DMS79 treated with DMSO at 0.1 percent for 48 hours (cell line): ENCODE measurements around the gene JADE1.

Source experiments
- DNase-seq: peaks from one replicate; lab custom pipeline; 2025; lab: John Stamatoyannopoulos, UW

Gene JADE1

DNA sequence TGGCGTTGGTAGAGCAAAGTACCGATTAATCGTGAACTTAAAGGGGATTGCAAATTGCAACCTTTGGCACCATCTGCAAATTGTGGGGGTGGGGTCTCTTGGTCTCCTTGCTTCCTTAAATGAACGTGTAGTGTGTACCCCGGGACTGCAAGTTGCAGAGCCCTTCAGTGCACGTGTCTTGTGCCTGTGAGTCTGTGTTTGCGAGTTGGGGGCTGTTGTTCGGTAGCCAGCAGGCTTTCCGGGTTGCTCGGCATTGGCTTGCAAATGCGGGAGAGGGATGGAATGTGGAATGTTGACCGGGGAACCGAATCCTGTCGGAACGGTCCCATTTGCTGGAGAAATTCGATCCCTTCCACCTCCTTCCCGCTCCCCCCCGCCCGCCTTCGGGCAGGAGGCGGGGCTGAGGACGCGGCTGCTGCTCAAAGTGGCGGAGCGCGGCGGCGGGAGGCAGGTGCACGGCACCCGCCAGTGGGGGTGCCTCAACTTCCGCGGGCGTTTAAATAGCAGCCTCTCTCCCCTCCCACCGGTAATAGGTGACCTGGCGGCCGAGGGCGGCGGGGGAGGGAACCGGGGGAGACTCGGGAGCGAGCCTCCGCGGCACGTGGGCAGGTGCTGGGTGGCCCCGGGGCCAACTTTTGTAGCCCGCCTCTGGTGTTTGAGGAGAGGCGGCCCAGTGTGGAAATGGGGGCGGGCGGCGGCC lies 1.5 kb downstream of the JADE1 start:
- peak; percentile 47 for DNase-seq

DNA sequence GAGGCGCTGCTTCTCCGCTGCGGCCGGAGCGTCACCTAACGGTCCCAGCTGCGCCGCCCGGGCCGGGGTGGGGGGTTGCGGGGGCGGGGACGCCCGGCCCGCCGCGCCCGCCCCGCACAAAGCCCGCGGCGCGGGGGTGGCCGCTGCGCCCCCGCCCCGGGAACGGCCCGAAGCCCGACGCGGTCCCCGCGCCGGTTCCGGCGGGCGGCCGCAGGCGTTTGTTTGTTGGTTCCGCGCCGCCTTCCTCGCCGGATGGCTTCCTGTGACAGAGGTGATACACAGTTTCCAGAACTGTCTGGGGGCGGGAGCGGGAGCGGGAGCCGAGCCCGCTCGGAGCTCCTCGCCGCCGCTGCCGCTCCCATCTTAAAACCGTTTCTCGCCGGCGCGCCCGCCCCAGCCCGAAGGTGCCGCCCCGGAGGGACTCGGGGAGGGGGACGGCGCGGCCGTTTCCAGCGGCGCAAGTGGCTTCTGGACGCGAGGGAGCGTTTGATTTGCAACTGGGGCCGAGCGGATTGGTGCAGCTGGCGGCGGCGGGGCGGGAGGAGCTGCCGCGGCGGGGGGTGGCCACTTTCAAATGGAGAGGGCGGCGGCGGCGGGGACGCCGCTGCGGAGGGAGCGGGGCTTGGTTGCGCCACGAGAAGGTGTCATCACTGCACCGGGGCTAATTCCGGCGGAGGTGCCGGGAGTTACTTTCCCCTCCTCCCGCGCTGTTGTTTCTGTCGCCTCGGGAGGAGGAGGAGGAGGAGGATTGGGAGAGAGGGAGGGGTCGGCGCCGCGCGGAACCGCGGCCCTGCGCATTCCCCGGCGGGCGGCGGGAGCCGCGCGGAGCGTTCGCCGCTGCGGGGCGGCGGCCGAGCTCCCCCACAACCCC lies 2.3 kb downstream of the JADE1 start:
- DNase-seq, result peak; percentile 68

GRCh38 chr4:128812442-128813235 lies 3.1 kb downstream of the JADE1 start:
- peak; percentile 39 for DNase-seq

DNA sequence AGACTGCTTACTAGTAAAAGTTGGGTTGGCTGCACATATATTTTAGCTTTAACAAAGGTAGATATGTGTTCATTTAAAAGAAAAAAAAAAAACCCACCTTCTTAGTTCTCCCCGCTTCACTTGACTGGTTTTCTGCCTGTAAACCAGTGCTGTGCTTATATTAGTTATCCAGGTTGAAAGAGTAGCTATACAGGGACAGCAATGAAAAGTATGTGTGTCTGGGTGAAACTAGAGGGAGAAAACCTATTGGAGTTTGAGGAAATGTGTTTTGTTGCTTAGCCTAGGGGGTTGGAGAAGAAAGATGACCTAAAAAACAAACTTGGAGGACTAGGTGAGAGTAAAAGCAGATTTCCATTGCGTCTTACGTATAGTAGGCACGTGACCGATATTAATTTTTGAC lies 4.5 kb downstream of the JADE1 start:
- DNase-seq, result no peak

- DNase-seq, result no peak
These were observed 8.9 kb downstream of the JADE1 start for GRCh38 chr4:128818442-128818841.

- no peak for DNase-seq
These were observed 9.7 kb downstream of the JADE1 start for GRCh38 chr4:128819082-128819742.

GRCh38 chr4:128820671-128821070 lies 11.2 kb downstream of the JADE1 start:
- DNase-seq, result no peak

DNA sequence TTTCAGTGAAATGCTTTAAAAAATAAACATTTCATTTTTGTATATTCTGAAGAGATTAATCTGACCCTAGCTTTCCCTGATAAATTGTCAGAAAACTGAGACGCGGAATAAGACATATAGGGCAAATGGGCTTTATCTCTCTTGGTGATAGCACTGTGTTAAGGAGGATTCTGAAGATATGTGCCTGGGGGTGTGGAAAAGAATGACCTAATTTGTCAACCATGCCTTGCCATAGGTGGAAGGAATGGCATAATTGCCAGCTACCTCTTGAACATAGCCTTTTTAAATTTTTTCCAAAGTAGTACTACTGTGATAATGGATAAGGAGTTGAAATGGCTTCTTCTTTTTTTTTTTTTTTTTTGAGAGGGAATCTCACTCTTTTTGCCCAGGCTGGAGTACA lies 11.7 kb downstream of the JADE1 start:
- no peak for DNase-seq

DNA sequence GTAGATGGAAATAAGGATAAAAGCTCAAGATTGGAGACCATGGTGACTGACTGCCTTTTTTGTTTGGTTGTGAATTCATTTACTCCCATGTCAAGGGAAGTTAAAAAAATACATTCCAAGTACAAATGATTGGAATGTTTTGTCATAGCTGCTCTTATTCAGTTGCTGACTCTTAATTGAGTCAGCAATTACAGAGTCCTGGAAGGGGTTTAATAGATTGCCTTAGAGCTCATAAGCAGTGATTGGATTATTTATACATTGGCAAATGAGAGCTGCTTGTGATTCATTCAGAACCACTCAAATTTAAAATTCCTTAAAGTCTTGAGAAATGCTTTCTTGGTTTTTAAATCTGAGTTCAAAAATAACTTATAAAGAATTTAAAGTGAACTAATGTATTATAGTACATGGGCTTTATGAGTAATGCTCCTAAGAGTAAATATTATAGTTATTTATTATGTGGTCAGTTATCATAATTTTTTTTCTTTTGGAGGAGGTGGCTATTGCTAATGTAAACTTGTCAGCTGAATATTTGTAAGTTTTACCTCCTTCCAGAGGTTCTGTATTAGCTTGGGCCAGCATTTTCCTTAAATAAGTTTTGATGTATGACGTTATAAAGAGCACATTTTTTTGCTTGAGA lies 13.6 kb downstream of the JADE1 start:
- DNase-seq, result no peak

DNA sequence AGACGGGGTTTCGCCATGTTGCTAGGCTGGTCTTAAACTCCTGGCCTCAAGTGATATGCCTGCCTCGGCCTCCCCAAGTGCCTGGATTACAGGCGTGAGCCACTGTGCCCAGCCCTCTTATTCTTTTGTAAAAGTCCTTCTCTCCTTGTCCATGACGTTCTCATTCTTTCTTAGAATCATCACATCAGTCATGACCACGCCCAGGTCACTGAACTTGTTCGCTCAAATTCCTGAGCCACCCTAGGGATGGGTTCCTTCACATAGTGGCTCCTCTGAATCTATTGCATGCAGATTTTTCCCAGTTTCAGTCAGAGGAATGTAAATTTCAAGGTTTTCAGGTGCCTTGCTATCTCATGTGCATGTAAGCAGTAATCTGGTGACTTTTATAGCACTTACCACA lies 15.7 kb downstream of the JADE1 start:
- DNase-seq, result no peak

DNA sequence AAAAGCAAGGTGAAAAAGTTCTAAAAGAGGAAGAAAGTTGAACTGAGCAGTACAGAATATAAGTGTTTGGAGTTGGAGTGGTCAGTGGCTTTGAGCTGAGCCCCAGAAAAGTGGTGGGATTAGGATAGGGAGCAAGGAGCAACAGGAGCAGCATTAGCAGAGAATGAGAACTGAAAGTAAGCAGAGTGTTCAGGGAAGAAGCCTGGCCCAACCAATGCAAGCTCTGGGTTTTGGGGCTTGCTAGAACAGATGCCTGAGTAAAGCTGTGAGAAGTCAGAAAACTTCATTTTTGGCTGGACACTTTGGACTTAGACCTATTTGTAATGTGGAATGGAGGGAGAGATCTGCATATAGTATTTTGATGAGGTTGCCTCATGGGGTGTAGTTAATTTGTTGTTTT lies 17.8 kb downstream of the JADE1 start:
- no peak for DNase-seq

DNA sequence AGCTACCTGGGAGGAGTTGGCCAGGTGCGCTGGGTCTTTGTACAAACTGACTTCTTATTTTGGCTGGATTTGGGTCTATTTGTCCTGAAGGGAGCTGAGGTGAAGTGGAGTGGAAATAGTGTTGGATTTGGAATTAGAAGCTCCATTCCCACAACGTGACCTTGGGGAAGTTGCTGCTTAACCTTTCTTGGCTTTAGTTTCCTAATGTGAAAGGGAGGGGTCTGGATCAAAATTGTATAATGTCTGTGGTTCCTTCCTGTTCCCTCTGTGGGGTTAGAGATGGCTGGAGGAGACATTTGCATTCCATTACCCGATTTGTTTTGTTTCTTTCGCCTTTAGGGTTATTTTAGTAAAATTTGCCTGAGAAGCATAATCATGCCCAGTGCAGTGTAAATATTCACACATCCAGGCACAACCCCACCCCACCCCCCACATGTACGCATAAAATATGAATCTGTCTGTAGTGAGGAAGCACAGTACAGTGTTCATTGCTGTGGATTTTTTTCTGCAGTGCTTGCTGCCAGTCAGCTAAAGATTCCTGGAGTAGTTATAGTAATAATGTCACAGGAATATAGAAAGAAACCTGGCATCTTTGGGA lies 21.5 kb downstream of the JADE1 start:
- DNase-seq, result peak; percentile 15

DNA sequence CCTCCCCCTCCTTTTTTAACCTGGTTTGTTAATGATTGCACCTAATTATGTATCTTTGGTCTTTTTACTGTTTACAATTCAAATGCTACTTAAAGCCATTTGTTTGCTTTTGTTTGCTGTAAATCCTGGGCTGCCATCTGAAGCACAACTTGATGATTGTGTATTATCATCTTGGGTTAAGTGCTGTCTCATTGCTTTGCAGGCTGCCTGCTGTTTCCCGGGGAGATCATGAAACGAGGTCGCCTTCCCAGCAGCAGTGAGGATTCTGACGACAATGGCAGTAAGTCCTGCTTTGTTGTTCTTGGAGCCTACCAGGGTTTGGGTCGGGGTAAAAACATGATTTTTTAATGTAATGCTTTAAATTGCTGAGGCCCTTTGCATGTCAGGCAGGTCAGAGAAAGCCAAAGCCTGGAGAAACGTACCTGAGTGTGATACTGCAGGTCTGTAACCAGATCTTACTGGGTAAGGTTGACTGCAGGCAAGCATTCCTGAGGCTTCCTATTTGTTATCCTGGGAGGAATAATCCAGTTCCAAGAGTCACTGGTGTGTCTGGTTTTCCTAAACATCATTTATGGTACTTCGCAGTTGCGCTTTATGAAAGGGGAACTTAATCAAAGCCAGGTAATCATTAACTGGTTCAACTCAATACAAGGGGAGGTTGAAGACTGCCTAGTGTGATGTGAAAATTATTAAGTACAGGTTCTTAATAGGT lies 22.2 kb downstream of the JADE1 start:
- peak; percentile 25 for DNase-seq

GRCh38 chr4:128832243-128832625 lies 22.7 kb downstream of the JADE1 start:
- DNase-seq, result no peak

GRCh38 chr4:128835498-128836222 lies 26.2 kb downstream of the JADE1 start:
- no peak for DNase-seq

- DNase-seq, result no peak
These were observed 27.7 kb downstream of the JADE1 start for GRCh38 chr4:128837198-128837597.

- no peak for DNase-seq
These were observed 28.2 kb downstream of the JADE1 start for GRCh38 chr4:128837679-128838078.

DNA sequence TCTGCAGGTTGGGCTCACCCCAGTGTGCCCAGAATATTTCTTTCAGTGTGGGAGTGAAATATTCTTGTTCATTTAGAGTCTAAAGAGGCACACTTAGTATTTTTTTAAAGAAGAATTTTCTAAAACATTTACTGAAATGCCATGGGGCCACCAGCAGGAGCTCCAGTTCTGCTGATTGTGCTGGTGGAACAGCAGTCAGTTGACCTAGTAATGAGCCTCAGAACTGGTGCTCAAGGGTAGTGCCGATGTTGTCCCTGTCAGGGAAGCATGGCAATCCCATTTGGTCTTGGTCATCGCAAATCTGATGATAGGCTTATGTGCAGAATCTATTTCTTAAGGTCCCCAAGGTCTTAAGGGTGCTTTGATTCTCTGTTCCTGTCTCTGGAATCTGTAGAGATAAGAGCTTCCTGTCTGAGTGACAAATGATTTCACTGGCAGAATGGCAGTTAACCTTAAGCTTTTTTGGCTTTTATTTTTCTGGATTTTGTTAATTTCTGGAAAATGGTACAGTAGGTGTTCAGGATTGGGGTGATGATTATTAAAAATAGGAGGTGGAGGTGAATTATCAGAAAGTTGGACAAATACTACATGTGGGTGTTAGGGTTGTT lies 31.3 kb downstream of the JADE1 start:
- no peak for DNase-seq

GRCh38 chr4:128841402-128841801 lies 31.9 kb downstream of the JADE1 start:
- DNase-seq, result no peak
